Fibroblast of the aortic adventitia (primary cell): Measurements from ENCODE around the gene LYRM1. TPM values are rescaled to one million over a fixed set of nuclear protein-coding genes. Genes with fewer than 3 reads are reported as not detected.

Experiments
- DNase-seq: peaks from one replicate; pipeline ENCODE4 v3.0.0-alpha.2; 2010; ENCODE audit warnings: low read depth
- H3K4me3 ChIP-seq: 2 replicates; pipeline ENCODE4 v1.5.1; 2011; ENCODE audit warnings: low read depth, mild to moderate bottlenecking, control low read depth, low read length, moderate library complexity
- total RNA-seq: library from RNA; depleted of rRNA; stranded (reverse); fragments of >200 nt; gene quantifications from 2 replicates; pipeline ENCODE4 v1.2.3, GENCODE V29; 2012; ENCODE audit warnings: low replicate concordance
- TF ChIP-seq, protein P1 (sequence below): IDR thresholded peaks from 2 replicates; pipeline ENCODE4 v1.5.1; 2011; ENCODE audit warnings: mild to moderate bottlenecking, low read length, control low read depth, inconsistent platforms; ENCODE audit not compliant: insufficient read depth

Gene LYRM1
- total RNA-seq, 1 donor: 49.8 TPM

GRCh38 chr16:20889625-20890275 is 10.8 kb upstream of the LYRM1 start:
- DNase-seq: no peak
- TF ChIP-seq, protein P1, sequence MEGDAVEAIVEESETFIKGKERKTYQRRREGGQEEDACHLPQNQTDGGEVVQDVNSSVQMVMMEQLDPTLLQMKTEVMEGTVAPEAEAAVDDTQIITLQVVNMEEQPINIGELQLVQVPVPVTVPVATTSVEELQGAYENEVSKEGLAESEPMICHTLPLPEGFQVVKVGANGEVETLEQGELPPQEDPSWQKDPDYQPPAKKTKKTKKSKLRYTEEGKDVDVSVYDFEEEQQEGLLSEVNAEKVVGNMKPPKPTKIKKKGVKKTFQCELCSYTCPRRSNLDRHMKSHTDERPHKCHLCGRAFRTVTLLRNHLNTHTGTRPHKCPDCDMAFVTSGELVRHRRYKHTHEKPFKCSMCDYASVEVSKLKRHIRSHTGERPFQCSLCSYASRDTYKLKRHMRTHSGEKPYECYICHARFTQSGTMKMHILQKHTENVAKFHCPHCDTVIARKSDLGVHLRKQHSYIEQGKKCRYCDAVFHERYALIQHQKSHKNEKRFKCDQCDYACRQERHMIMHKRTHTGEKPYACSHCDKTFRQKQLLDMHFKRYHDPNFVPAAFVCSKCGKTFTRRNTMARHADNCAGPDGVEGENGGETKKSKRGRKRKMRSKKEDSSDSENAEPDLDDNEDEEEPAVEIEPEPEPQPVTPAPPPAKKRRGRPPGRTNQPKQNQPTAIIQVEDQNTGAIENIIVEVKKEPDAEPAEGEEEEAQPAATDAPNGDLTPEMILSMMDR: no peak
- no peak overlapping the region for H3K4me3 ChIP-seq

GRCh38 chr16:20894388-20894787 is 6.2 kb upstream of the LYRM1 start:
- TF ChIP-seq, protein P1: no peak
- H3K4me3 ChIP-seq: no peak overlapping the region
- no peak for DNase-seq

GRCh38 chr16:20897253-20897897 is 3.2 kb upstream of the LYRM1 start:
- peak; percentile 71 for DNase-seq
- TF ChIP-seq, protein P1: no peak
- peak overlapping the region; percentile 97 for H3K4me3 ChIP-seq

DNA sequence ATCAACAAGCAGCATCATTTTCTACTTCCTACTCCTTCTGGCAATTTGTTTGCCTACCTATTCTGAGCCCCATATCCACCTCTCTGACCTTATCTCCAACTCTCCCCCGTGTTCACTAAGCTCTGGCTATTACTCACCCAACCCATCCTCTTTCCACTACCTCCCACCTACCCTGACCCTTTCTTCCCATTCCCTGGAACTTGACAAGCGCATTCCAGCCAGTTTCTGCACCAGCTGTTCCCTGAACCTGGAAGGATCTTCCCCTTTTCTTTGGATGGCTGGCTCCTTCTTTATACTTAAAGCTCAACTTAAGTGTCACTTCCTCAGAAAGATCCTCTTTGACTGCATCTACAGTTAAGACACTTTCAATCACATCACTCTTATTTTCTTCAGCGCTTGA is 2.6 kb upstream of the LYRM1 start:
- TF ChIP-seq, protein P1: no peak
- DNase-seq: no peak
- peak overlapping the region; percentile 97 for H3K4me3 ChIP-seq

DNA sequence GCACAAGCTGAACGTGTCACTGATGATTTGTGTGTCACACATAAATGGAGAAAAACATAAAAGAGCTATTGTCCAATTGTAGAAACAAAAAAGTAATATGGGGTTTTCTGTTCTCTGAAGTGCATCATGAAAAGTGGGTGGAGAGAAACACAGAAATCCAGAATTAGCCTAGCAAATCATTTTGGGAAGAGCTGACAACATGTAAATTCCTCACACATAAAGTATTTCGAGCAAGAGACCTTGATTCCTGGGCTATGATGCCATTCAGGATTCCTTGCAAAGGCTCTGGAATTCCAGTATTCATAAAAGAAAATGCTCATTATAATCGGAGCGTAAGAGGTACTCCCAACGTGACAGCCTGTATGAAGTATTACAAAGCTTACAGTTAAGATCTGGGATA is 1.5 kb upstream of the LYRM1 start:
- DNase-seq: peak; percentile 89
- TF ChIP-seq, protein P1: no peak
- H3K4me3 ChIP-seq: peak overlapping the region; percentile 97

DNA sequence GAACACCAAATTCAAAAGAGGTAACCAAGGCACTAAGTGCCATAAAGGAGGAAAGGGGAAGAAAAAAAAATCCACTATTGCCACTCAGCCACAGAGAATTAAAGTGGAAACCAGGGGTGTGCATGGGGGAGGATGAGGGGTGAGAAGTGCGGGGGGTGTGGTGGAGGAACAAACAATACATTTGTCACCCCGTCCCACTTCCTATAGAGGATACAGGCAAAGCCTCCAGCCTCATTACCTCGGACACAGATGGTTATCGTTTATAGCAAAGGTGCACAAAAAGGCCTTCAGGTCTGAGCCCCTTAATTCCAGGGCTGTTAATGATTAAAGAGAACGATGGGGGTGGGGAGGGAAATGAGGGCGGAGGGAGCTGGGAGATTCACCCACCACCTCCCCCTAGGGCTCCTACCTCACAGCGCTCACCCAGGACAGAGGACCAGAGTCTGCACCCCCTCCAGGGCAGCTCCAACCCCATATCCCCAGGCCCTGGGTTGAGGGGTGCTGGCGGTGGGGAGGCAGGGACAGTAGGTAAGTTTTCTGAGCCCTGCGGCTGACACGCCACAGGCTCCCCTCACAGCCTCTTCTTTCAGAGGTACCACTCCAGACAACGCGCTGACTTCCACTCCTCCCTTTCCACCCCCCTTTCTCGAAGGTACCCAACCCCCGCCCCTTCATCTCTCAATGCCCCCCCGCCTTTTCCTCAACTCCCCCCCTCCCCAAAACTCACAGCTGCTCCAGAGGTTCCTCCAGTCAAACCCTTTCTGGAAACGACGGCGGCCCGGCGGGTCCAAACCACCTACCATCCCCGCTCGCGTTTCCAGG is 883 bp upstream of the LYRM1 start:
- peak overlapping the region; percentile 97 for H3K4me3 ChIP-seq
- TF ChIP-seq, protein P1: no peak
- DNase-seq: no peak
